K562 (cell line): ENCODE measurements around the gene CHTOP. TPM values are rescaled to one million over a fixed set of nuclear protein-coding genes. Genes with fewer than 3 reads are reported as not detected.

Source experiments
- ATAC-seq: fragments of 200-7000 bp; cut with Tn5 transposase; 3 replicates; pipeline ENCODE4 v1.9.1; 2020; ENCODE audit warnings: moderate library complexity
- BruUV-seq: library from RNA; stranded (reverse); fragments of 400-500 nt; replicated peaks from 2 replicates; lab custom pipeline; 2021; lab: Mats Ljungman, UMichigan
- CTCF ChIA-PET: fragments of 300-600 bp; formaldehyde crosslinking; extraction: SDS; loops from one replicate; lab custom pipeline; 2021; ENCODE audit warnings: low intra/inter-chr PET ratio; lab: Yijun Ruan, JAX
- POLR2A ChIA-PET: fragments of 300-600, 350-650 bp; sonication (Branson Sonifier 250); formaldehyde crosslinking; extraction: SDS; loops from one replicate; lab custom pipeline; 2021; ENCODE audit warnings: antibody characterized with exemption, inconsistent platforms; lab: Yijun Ruan, JAX
- DNase-seq, 4 experiments: peaks; one replicate each; pipeline versions ENCODE4 v3.0.0 to v3.0.0-alpha.2; 2011 to 2018; ENCODE audit warnings: low spot score in 3 of 4, mixed read lengths in 3 of 4; ENCODE audit errors: extremely low read depth in 1 of 4
- FAIRE-seq: peaks from 2 replicates; lab custom pipeline; 2011; peaks lifted over from hg19 to GRCh38; lab: Jason Lieb, UNC
- H2AFZ ChIP-seq: 2 replicates; pipeline ENCODE4 v1.6.0; 2011; ENCODE audit warnings: low read depth, low read length, control low read depth, inconsistent platforms
- H3K27ac ChIP-seq: fragments of 200-600 bp; 3 replicates; pipeline ENCODE4 v1.8.0; 2011; ENCODE audit warnings: low read depth, mild to moderate bottlenecking, control low read depth, inconsistent platforms, low read length, moderate library complexity, mixed read lengths; ENCODE audit errors: extremely low read depth
- H3K27me3 ChIP-seq, 2 experiments: fragments of 300-600 bp in 1 of 2; 2 replicates in 1 of 2; 3 replicates in 1 of 2; pipeline versions ENCODE4 v1.6.0 to v1.8.0; 2011; ENCODE audit warnings: inconsistent platforms in 2 of 2, low read length in 2 of 2, mild to moderate bottlenecking in 1 of 2, mixed read lengths in 1 of 2, moderate library complexity in 1 of 2; ENCODE audit not compliant: control insufficient read depth in 2 of 2, insufficient read depth in 2 of 2
- H3K36me3 ChIP-seq: fragments of 300-600 bp; 3 replicates; pipeline ENCODE4 v1.8.0; 2011; ENCODE audit warnings: mild to moderate bottlenecking, low read length, inconsistent platforms; ENCODE audit not compliant: control insufficient read depth, insufficient read depth
- H3K4me1 ChIP-seq, 2 experiments: fragments of 200-600 bp in 1 of 2; replicated peaks in 1 of 2; 2 replicates in 1 of 2; 3 replicates in 1 of 2; pipeline versions ENCODE4 v1.5.1 to v1.8.0; 2011; ENCODE audit warnings: inconsistent platforms in 2 of 2, low read length in 2 of 2, mild to moderate bottlenecking in 1 of 2, mixed read lengths in 1 of 2, moderate library complexity in 1 of 2; ENCODE audit not compliant: control insufficient read depth in 2 of 2, insufficient read depth in 2 of 2
- H3K4me2 ChIP-seq: 2 replicates; pipeline ENCODE4 v1.6.1; 2011; ENCODE audit warnings: low read length, control low read depth, inconsistent platforms, mixed read lengths; ENCODE audit not compliant: insufficient read depth
- H3K4me3 ChIP-seq: fragments of 200-600 bp; sonication (generic), shearing (Covaris generic); 2 replicates; pipeline ENCODE4 v1.5.1; 2016; ENCODE audit warnings: control low read depth, inconsistent platforms
- H3K79me2 ChIP-seq: fragments of 200-600 bp; 3 replicates; pipeline ENCODE4 v1.8.0; 2011; ENCODE audit warnings: low read length, inconsistent platforms; ENCODE audit not compliant: control insufficient read depth, insufficient read depth
- H3K9ac ChIP-seq, 2 experiments: 2 replicates each; pipeline versions ENCODE4 v1.6.0 to v1.6.1; 2011; ENCODE audit warnings: low read depth in 2 of 2, low read length in 2 of 2, control low read depth in 1 of 2, inconsistent platforms in 1 of 2, mild to moderate bottlenecking in 1 of 2, mixed read lengths in 1 of 2; ENCODE audit not compliant: insufficient read depth in 1 of 2
- H3K9me1 ChIP-seq: one replicate; pipeline ENCODE4 v1.6.0; 2011; ENCODE audit warnings: inconsistent platforms, mild to moderate bottlenecking, low read length, moderate library complexity; ENCODE audit not compliant: control insufficient read depth, insufficient read depth
- H3K9me3 ChIP-seq: replicated peaks from 2 replicates; pipeline ENCODE4 v1.5.1; 2011; ENCODE audit warnings: low read depth, low read length, inconsistent platforms; ENCODE audit not compliant: control insufficient read depth, insufficient read depth
- H4K20me1 ChIP-seq: replicated peaks from 2 replicates; pipeline ENCODE4 v1.6.1; 2011; ENCODE audit warnings: low read length, inconsistent platforms, mixed read lengths; ENCODE audit not compliant: control insufficient read depth, insufficient read depth
- ATF4 ChIP-seq: fragments of 450-650 bp; formaldehyde crosslinking; IDR thresholded peaks from 2 replicates; pipeline ENCODE4 v1.4.0; 2022; ENCODE audit warnings: mild to moderate bottlenecking, moderate library complexity
- CBX5 ChIP-seq: IDR thresholded peaks from 2 replicates; pipeline ENCODE4 v1.6.1; 2014; ENCODE audit warnings: low read depth, borderline replicate concordance
- COPS2 ChIP-seq: fragments of 450-650 bp; conservative IDR thresholded peaks from 2 replicates; pipeline ENCODE4 v1.6.1; 2016; ENCODE audit warnings: mild to moderate bottlenecking, moderate library complexity
- EP400 ChIP-seq: fragments of 450-650 bp; IDR thresholded peaks from 2 replicates; pipeline ENCODE4 v1.6.1; 2017; ENCODE audit warnings: antibody characterized with exemption, mild to moderate bottlenecking, moderate library complexity
- ETS2 ChIP-seq: IDR thresholded peaks from 2 replicates; pipeline ENCODE4 v1.6.1; 2016; ENCODE audit warnings: borderline replicate concordance, missing genetic modification characterization, mild to moderate bottlenecking, moderate library complexity, missing compliant biosample characterization; ENCODE audit not compliant: poor library complexity, severe bottlenecking
- HDAC8 ChIP-seq: fragments of 450-650 bp; IDR thresholded peaks from 2 replicates; pipeline ENCODE4 v1.6.1; 2016; ENCODE audit warnings: mild to moderate bottlenecking, missing genetic modification characterization, moderate library complexity, missing compliant biosample characterization
- HMG20B ChIP-seq: fragments of 250-450 bp; sonication (Bioruptor Pico); IDR thresholded peaks from 2 replicates; pipeline ENCODE4 v1.5.0; 2021; ENCODE audit warnings: mild to moderate bottlenecking
- IFI16 ChIP-seq: fragments of 250-450 bp; sonication (Bioruptor Pico); IDR thresholded peaks from 2 replicates; pipeline ENCODE4 v2.1.2; 2022; ENCODE audit warnings: mild to moderate bottlenecking, inconsistent platforms
- MAZ ChIP-seq, 2 experiments: fragments of 450-650 bp in 1 of 2; sonication (generic) in 1 of 2; formaldehyde crosslinking; IDR thresholded peaks in 1 of 2; conservative IDR thresholded peaks in 1 of 2; 2 replicates each; pipeline versions ENCODE4 v1.4.0 to v1.5.0; 2020; ENCODE audit warnings: mild to moderate bottlenecking in 1 of 2, missing genetic modification reagents in 1 of 2
- MXD1 ChIP-seq: fragments of 250-450 bp; sonication (Bioruptor Pico); IDR thresholded peaks from 2 replicates; pipeline ENCODE4 v1.8.0; 2021; ENCODE audit warnings: borderline replicate concordance, mild to moderate bottlenecking, moderate library complexity; ENCODE audit not compliant: poor library complexity, severe bottlenecking
- POLR2AphosphoS2 ChIP-seq: IDR thresholded peaks from 2 replicates; pipeline ENCODE4 v1.6.1; 2012; ENCODE audit warnings: low read length, improper control_type of control experiment
- PTTG1 ChIP-seq: fragments of 450-650 bp; IDR thresholded peaks from 2 replicates; pipeline ENCODE4 v1.6.1; 2016; ENCODE audit warnings: low read depth, mild to moderate bottlenecking, missing genetic modification characterization, missing compliant biosample characterization
- PURB ChIP-seq: sonication (generic); formaldehyde crosslinking; IDR thresholded peaks from 2 replicates; pipeline ENCODE4 v1.9.0; 2021; ENCODE audit warnings: low read depth, mild to moderate bottlenecking, missing genetic modification reagents
- RNF2 ChIP-seq: sonication (generic); IDR thresholded peaks from 2 replicates; pipeline ENCODE4 v1.6.1; 2016
- YY1 ChIP-seq, 3 experiments: IDR thresholded peaks; 2 replicates each; pipeline ENCODE4 v1.6.1; 2011; ENCODE audit warnings: low read length in 2 of 3, mild to moderate bottlenecking in 2 of 3, moderate library complexity in 2 of 3, borderline replicate concordance in 1 of 3, control low read depth in 1 of 3, low read depth in 1 of 3; ENCODE audit not compliant: insufficient read depth in 3 of 3, insufficient replicate concordance in 2 of 3, control insufficient read depth in 1 of 3, insufficient read length in 1 of 3; ENCODE audit errors: extremely low read depth in 1 of 3
- ZKSCAN8 ChIP-seq: fragments of 200-800 bp; sonication (Bioruptor generic); IDR thresholded peaks from 2 replicates; pipeline ENCODE4 v1.6.1; 2016; ENCODE audit warnings: missing genetic modification characterization, missing compliant biosample characterization
- WGBS: fragments of 100-300 bp; shearing (Covaris generic); methylation state at CpG from one replicate; pipeline ENCODE4 v1.1.6; 2016; ENCODE audit warnings: low coverage, mixed read lengths; ENCODE audit not compliant: insufficient coverage; ENCODE audit errors: missing lambda C conversion rate; 5-methylcytosine and 5-hydroxymethylcytosine counted together
- in situ Hi-C: fragments of 300-500 bp; cut with MboI; formaldehyde crosslinking; loops from 4 replicates; pipeline ENCODE4 v1.15.0; 2018; ENCODE audit warnings: inconsistent platforms, mixed read lengths
- intact Hi-C: fragments of 100-400 bp; cut with micrococcal nuclease; formaldehyde crosslinking; loops from 2 replicates; pipeline ENCODE4 v1.14.2; 2022
- polyA plus RNA-seq, 8 experiments: library from polyadenylated mRNA; depleted of rRNA in 4 of 8; stranded (reverse) in 5 of 8; unstranded in 3 of 8; fragments of >200 nt; fragmentation: Nextera tagmentation in 2 of 8; fragmentation: Illumina TruSeq in 1 of 8; extraction: Ambion mirVana in 2 of 8; extraction: Trizol in 1 of 8; gene quantifications; 2 replicates each; pipeline versions ENCODE4 v1.2.1 to v1.2.3, GENCODE V29; 2011 to 2014; ENCODE audit warnings: inconsistent platforms in 1 of 8, missing spikeins in 1 of 8
- total RNA-seq, 7 experiments: library from RNA; depleted of rRNA in 6 of 7; stranded (reverse); fragments of >200 nt in 6 of 7; fragmentation: Illumina TruSeq in 2 of 7; extraction: Trizol in 2 of 7; gene quantifications; 2 replicates each; pipeline versions ENCODE4 v1.2.1 to v1.2.3, GENCODE V29; 2011 to 2021; ENCODE audit warnings: low replicate concordance in 1 of 7
- TF ChIP-seq, protein P1 (sequence below): fragments of 250-450 bp; sonication (Bioruptor Pico); IDR thresholded peaks from 2 replicates; pipeline ENCODE4 v1.5.0; 2021
- TF ChIP-seq, protein P2 (sequence below): IDR thresholded peaks from 2 replicates; pipeline ENCODE4 v1.6.1; 2016; ENCODE audit warnings: missing genetic modification characterization, missing compliant biosample characterization
- TF ChIP-seq, protein P3 (sequence below): sonication (generic); formaldehyde crosslinking; IDR thresholded peaks from 2 replicates; pipeline ENCODE4 v1.9.0; 2022; ENCODE audit warnings: mild to moderate bottlenecking, missing genetic modification reagents

The CHTOP gene
- total and polyA plus RNA-seq, 9 of the 15 experiments (the other 6 are each of a cell fraction or from before 2014, with no cell fraction given): 10.2 to 91.8 (median 60.8) TPM

GRCh38 chr1:153606194-153606593 is 27.7 kb upstream of the CHTOP start:
- POLR2A ChIA-PET: interaction anchor here (0.5 to 0.7 kb wide), 3 partner anchors 42 to 371 kb away, joined by 3 read pairs; no protein-coding TSS in a partner anchor
- no TSS peak for BruUV-seq

More at GRCh38 chr1:153606194-153606593, 27.7 kb upstream of the CHTOP start:
- Histone ChIP-seq H3K79me2 (no peaks in the 10 kb centered on the region), H2AFZ (no peak overlapping the region), H3K9me1 (peaks cover 6% of the 10 kb centered on the region), H3K9me3 (no peaks in the 10 kb centered on the region), H4K20me1 (no peaks in the 10 kb centered on the region), H3K36me3 (no peaks in the 10 kb centered on the region), H3K27me3 (no peaks in the 10 kb centered on the region), H3K4me1 (peaks cover 29 to 37% of the 10 kb centered on the region in 2 experiments), H3K9ac (no peak overlapping the region), H3K4me2 (no peak overlapping the region), H3K27ac (no peak overlapping the region), H3K4me3 (no peak overlapping the region)
- no peak for TF ChIP-seq PURB
- TF ChIP-seq, protein P1, sequence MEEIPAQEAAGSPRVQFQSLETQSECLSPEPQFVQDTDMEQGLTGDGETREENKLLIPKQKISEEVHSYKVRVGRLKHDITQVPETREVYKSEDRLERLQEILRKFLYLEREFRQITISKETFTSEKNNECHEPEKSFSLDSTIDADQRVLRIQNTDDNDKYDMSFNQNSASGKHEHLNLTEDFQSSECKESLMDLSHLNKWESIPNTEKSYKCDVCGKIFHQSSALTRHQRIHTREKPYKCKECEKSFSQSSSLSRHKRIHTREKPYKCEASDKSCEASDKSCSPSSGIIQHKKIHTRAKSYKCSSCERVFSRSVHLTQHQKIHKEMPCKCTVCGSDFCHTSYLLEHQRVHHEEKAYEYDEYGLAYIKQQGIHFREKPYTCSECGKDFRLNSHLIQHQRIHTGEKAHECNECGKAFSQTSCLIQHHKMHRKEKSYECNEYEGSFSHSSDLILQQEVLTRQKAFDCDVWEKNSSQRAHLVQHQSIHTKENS (CRISPR knock-in tag): no peak
- no peak for TF ChIP-seq IFI16 (CRISPR knock-in tag)
- no peak for TF ChIP-seq ATF4 (CRISPR knock-in tag)
- no peak for TF ChIP-seq RNF2
- TF ChIP-seq HDAC8 (tag): no peak
- no peak for TF ChIP-seq POLR2AphosphoS2
- no peak for TF ChIP-seq ZKSCAN8
- TF ChIP-seq YY1 (IDR thresholded peaks at IDR 0.05; ENCODE audit: borderline replicate concordance in 1 of 3, control insufficient read depth in 1 of 3, extremely low read depth in 1 of 3, insufficient read depth in 3 of 3, insufficient read length in 1 of 3, insufficient replicate concordance in 2 of 3, low read depth in 1 of 3, low read length in 2 of 3): no peak
- TF ChIP-seq CBX5: no peak
- TF ChIP-seq HMG20B (CRISPR knock-in tag): no peak
- no peak for TF ChIP-seq PTTG1 (tag)
- TF ChIP-seq, protein P2, sequence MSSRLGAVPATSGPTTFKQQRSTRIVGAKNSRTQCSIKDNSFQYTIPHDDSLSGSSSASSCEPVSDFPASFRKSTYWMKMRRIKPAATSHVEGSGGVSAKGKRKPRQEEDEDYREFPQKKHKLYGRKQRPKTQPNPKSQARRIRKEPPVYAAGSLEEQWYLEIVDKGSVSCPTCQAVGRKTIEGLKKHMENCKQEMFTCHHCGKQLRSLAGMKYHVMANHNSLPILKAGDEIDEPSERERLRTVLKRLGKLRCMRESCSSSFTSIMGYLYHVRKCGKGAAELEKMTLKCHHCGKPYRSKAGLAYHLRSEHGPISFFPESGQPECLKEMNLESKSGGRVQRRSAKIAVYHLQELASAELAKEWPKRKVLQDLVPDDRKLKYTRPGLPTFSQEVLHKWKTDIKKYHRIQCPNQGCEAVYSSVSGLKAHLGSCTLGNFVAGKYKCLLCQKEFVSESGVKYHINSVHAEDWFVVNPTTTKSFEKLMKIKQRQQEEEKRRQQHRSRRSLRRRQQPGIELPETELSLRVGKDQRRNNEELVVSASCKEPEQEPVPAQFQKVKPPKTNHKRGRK: no peak
- TF ChIP-seq, protein P3, sequence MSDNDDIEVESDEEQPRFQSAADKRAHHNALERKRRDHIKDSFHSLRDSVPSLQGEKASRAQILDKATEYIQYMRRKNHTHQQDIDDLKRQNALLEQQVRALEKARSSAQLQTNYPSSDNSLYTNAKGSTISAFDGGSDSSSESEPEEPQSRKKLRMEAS (CRISPR knock-in tag): no peak
- TF ChIP-seq MAZ (CRISPR knock-in tag; conservative IDR thresholded peaks at IDR 0.05 in 1 of 2, IDR thresholded peaks at IDR 0.05 in 1 of 2): no peak
- TF ChIP-seq ETS2 (tag): no peak
- TF ChIP-seq EP400: no peak
- no peak for TF ChIP-seq COPS2
- no peak for TF ChIP-seq MXD1 (CRISPR knock-in tag)
- WGBS: 66% methylated on average over 9 of the region's 11 CpGs
- CTCF ChIA-PET: no interaction called here
- no peak for FAIRE-seq
- intact Hi-C loops (no loop called here), in situ Hi-C loops (no loop called here)
- no peak for ATAC-seq
- DNase-seq: no peak
